ENCODE measurements around the gene CDH23.

The CDH23 gene

DNA sequence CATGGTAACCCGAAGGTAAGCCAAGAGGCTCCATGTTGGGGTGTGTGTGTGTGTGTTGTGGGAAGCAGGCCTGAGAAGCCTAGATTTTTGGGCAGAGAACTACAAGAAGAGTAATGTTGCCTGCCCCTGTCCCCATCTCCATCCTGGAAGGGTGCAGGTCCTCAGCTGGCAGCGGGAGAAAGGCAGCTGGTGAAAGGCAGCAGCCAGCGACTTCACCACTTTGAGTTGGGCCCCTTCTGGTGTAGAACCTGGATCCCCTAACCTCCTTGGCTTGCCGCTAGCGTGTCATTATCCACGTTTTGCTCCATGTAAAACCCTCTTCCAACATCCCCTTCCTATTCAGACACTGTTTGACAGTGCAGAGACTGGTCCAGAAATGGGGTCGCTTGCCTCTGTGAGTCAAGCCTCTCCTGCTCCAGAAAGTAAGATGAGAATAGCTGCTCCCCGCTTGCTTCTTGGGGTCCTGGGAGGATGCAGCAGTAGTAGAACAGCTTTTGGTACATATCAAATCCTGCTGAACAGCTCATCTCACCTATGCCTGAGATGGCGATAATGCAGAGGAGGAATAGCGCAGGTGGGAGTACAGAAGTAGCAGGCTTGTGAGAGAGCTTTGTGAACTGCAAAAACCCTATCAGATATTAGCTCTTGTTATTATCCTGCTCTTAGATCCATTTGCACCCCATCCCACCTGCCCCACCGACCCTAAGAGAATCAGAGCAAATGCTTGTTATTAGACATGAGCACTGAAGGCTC is 22.1 kb upstream of the CDH23 start:
- in situ Hi-C loops (cut with HindIII; ENCODE audit: low sequenced_read_pairs), result no loop called here
- TF ChIP-seq, protein P1, sequence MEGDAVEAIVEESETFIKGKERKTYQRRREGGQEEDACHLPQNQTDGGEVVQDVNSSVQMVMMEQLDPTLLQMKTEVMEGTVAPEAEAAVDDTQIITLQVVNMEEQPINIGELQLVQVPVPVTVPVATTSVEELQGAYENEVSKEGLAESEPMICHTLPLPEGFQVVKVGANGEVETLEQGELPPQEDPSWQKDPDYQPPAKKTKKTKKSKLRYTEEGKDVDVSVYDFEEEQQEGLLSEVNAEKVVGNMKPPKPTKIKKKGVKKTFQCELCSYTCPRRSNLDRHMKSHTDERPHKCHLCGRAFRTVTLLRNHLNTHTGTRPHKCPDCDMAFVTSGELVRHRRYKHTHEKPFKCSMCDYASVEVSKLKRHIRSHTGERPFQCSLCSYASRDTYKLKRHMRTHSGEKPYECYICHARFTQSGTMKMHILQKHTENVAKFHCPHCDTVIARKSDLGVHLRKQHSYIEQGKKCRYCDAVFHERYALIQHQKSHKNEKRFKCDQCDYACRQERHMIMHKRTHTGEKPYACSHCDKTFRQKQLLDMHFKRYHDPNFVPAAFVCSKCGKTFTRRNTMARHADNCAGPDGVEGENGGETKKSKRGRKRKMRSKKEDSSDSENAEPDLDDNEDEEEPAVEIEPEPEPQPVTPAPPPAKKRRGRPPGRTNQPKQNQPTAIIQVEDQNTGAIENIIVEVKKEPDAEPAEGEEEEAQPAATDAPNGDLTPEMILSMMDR (IDR thresholded peaks at IDR 0.05; ENCODE audit: low read depth, low read length), result no peak
- no peak overlapping the region for H3K4me3 ChIP-seq (ENCODE audit: low read depth, low read length)
- DNase-seq (ENCODE audit: low read depth, low spot score), result no peak

DNA sequence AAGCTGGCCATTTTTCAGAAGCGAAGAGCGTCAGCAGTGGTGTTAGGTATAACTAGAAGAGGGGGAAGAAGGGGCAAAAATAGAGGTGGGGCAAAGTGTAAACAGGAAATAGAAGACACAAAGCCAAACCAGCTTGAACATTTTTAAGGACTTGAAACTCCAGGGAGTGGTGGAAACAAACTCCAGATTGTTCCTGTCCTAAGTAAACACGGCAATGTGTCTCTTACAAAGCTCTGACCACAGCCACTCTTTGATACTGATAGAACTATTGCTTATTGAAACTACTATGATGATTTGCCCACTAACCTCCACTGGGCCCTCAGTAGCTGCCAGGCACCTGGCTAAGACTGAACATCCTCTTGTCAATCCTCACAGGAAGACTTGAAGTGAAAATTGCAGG is 20.8 kb upstream of the CDH23 start:
- DNase-seq (ENCODE audit: low read depth, low spot score), result no peak
- in situ Hi-C loops (cut with HindIII; ENCODE audit: low sequenced_read_pairs), result no loop called here
- TF ChIP-seq, protein P1 (IDR thresholded peaks at IDR 0.05; ENCODE audit: low read depth, low read length), result no peak
- no peak overlapping the region for H3K4me3 ChIP-seq (ENCODE audit: low read depth, low read length)

DNA sequence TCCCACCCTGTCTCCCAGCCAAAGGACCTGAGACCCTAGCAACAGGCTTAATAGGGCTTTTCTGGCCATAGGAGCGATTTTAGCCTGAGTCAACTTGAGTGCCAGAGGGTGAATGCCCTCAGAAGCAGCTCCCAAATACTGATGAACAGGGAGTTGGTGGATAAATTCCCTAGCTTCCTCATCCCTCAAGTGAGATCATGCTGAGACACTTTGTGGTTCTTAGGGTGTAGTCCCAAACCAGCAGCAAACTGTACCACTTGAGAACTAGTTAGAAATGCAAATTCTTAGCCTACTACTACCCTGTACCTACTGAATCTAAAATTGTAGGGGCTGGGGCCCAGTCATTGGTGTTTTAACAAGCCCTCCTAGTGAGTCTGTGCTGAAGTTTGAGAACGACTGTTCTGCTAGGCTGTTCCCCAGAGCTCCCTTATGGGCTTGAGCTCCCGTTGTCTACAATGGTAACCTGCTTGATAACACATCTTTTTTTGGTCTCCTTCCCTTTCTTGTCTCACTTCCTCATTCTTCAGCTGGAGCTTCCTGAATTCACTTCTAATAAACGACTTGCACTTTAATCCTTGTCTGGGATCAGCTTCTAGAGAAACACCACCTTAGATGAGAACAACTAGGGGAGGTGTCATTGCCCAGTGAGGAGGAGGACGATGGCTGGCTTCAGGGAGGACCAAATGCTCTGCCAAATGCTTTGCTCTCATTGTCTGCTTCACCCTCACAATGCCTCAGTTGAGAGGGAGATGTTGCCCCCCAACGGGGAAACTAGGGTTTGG is 18.2 kb upstream of the CDH23 start:
- no peak for DNase-seq (ENCODE audit: low read depth, low spot score)
- TF ChIP-seq, protein P1 (IDR thresholded peaks at IDR 0.05; ENCODE audit: low read depth, low read length), result no peak
- H3K4me3 ChIP-seq (ENCODE audit: low read depth, low read length), result no peak overlapping the region
- in situ Hi-C loops (cut with HindIII; ENCODE audit: low sequenced_read_pairs), result no loop called here

DNA sequence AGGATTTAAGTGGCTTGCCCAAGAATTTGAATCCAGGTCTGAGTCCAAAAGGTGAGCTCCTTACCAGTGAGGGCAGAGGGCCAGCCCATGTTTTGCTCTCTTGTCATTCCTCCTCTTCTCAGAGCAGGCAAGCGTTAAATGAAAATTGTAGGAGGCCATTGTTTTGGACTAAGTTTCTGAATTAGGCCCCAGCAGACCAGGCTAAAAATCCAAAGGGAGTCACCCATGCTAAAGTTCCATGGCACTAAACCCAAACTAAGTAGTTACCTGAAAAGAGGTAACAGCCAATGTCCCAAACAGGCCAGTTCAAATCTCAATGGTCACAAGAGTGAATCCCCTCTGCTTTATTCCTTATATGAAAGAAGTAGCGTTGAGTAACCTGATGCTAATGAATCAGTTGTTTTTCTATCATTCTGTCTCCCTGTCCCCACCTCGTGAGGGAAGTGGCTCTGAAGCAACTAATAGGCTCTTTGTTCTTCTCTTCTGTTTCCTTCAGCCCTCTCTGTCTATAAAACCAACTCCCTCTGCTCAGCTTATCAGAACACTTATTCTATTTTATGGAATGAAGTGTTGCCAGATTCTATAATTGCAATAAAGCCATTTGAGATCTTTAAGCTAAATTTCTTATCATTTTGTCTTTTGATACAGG is 17.5 kb upstream of the CDH23 start:
- H3K4me3 ChIP-seq (ENCODE audit: low read depth, low read length), result no peak overlapping the region
- in situ Hi-C loops (cut with HindIII; ENCODE audit: low sequenced_read_pairs), result no loop called here
- TF ChIP-seq, protein P1 (IDR thresholded peaks at IDR 0.05; ENCODE audit: low read depth, low read length), result no peak
- no peak for DNase-seq (ENCODE audit: low read depth, low spot score)

DNA sequence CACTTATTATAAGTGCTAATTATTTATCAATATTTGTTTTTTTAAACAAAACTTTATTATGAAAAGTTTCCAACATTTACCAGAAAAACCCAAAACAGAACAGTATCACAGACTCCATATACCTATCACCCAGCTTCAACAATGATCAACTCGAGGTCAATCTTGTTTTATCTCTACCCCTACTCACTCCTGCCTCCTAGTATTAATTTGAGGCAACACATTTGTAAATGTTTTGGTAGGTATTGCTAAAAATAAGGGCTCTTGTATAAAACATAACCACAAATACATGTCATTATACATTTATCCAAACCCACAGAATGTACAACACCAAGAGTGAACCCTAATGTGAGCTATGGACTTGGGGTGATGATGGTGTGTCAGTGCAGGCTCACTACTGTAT is 15.9 kb upstream of the CDH23 start:
- in situ Hi-C loops (cut with HindIII; ENCODE audit: low sequenced_read_pairs), result no loop called here
- DNase-seq (ENCODE audit: low read depth, low spot score), result no peak
- TF ChIP-seq, protein P1 (IDR thresholded peaks at IDR 0.05; ENCODE audit: low read depth, low read length), result no peak
- H3K4me3 ChIP-seq (ENCODE audit: low read depth, low read length), result no peak overlapping the region

DNA sequence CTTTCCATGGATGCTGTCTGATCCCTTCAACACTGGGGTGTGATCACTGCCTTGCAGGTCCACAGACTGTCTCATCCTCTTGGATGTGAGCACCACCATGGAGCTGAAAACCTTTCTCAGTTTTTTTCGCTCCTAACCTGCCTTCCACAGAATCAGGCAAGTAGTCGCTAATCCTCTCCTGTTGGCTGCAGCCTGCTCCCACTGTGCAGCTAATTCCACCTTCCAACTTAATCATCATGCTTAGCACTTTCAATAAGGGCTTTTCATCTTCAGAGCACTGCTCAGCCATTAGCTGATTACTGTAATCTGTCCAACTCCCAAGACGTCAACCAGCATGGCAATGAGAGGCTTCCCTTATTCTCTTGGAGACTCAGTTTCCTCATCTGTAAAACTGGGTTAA is 15.1 kb upstream of the CDH23 start:
- no peak overlapping the region for H3K4me3 ChIP-seq (ENCODE audit: low read depth, low read length)
- in situ Hi-C loops (cut with HindIII; ENCODE audit: low sequenced_read_pairs), result no loop called here
- TF ChIP-seq, protein P1 (IDR thresholded peaks at IDR 0.05; ENCODE audit: low read depth, low read length), result no peak
- no peak for DNase-seq (ENCODE audit: low read depth, low spot score)

Measured in astrocyte of the spinal cord (primary cell).